HepG2 (cell line): ENCODE data around the gene USB1. TPM values are rescaled to one million over a fixed set of nuclear protein-coding genes. Genes with fewer than 3 reads are reported as not detected.
A peak's percentile ranks its signal among the peaks of the same experiment; 100 is the strongest.

Source experiments
- CENPT ChIP-seq: sonication (generic); formaldehyde crosslinking; IDR thresholded peaks from 2 replicates; pipeline ENCODE4 v1.8.0; 2022; ENCODE audit warnings: low read depth, mild to moderate bottlenecking, moderate library complexity, missing genetic modification reagents
- DMAP1 ChIP-seq: IDR thresholded peaks from 2 replicates; pipeline ENCODE4 v1.6.1; 2016
- KAT2B ChIP-seq: fragments of 150-350 bp; IDR thresholded peaks from 2 replicates; pipeline ENCODE4 v1.6.1; 2014; ENCODE audit warnings: low read depth, low read length, borderline replicate concordance
- MED13 ChIP-seq: sonication (generic); formaldehyde crosslinking; IDR thresholded peaks from 2 replicates; pipeline ENCODE4 v1.5.0; 2020; ENCODE audit warnings: missing genetic modification reagents
- SOX5 ChIP-seq: IDR thresholded peaks from 2 replicates; pipeline ENCODE4 v1.6.1; 2016; ENCODE audit warnings: borderline replicate concordance
- TAF15 ChIP-seq: fragments of 200-400 bp; formaldehyde crosslinking; IDR thresholded peaks from one replicate; pipeline ENCODE4 v1.6.1; 2018; ENCODE audit warnings: mild to moderate bottlenecking, low read depth, low read length; ENCODE audit not compliant: poor library complexity, severe bottlenecking
- U2AF1 ChIP-seq: fragments of 200-400 bp; formaldehyde crosslinking; optimal IDR thresholded peaks from 2 replicates; pipeline ENCODE3; 2017; ENCODE audit warnings: mild to moderate bottlenecking, low read depth, low read length
- YEATS4 ChIP-seq: sonication (generic); formaldehyde crosslinking; IDR thresholded peaks from 2 replicates; pipeline ENCODE4 v1.4.0; 2020; ENCODE audit warnings: missing genetic modification reagents, borderline replicate concordance
- polyA plus RNA-seq, 8 experiments: library from polyadenylated mRNA; depleted of rRNA in 3 of 8; stranded (reverse) in 7 of 8; unstranded in 1 of 8; fragments of >200 nt; fragmentation: Illumina TruSeq in 4 of 8; extraction: Trizol in 4 of 8; gene quantifications; 2 replicates each; pipeline versions ENCODE4 v1.2.1 to v1.2.3, GENCODE V29; 2011 to 2016; ENCODE audit warnings: low read depth in 4 of 8, missing spikeins in 1 of 8, mixed read lengths in 1 of 8; ENCODE audit not compliant: insufficient read depth in 1 of 8
- total RNA-seq, 5 experiments: library from RNA; depleted of rRNA; stranded (reverse); fragments of >200 nt; fragmentation: Illumina TruSeq; extraction: Trizol; gene quantifications; 2 replicates each; pipeline ENCODE4 v1.2.3, GENCODE V29; 2016; ENCODE audit warnings: low read depth in 1 of 5
- TF ChIP-seq, protein P1 (sequence below): sonication (generic); formaldehyde crosslinking; IDR thresholded peaks from 2 replicates; pipeline ENCODE4 v1.4.0; 2020; ENCODE audit warnings: missing genetic modification reagents
- TF ChIP-seq, protein P2 (sequence below): sonication (generic); formaldehyde crosslinking; IDR thresholded peaks from 2 replicates; pipeline ENCODE4 v1.9.0; 2021; ENCODE audit warnings: missing genetic modification reagents, mild to moderate bottlenecking, borderline replicate concordance
- TF ChIP-seq, protein P3 (sequence below): sonication (generic); formaldehyde crosslinking; IDR thresholded peaks from 2 replicates; pipeline ENCODE4 v1.8.1; 2023; ENCODE audit warnings: mild to moderate bottlenecking, inconsistent platforms, moderate library complexity, missing genetic modification reagents, borderline replicate concordance
- TF ChIP-seq, protein P4 (sequence below), 2 experiments: IDR thresholded peaks; 2 replicates each; pipeline ENCODE4 v1.6.1; 2011 to 2012; ENCODE audit warnings: low read length in 2 of 2, borderline replicate concordance in 1 of 2, low read depth in 1 of 2, mild to moderate bottlenecking in 1 of 2, moderate library complexity in 1 of 2
- TF ChIP-seq, protein P5 (sequence below): sonication (generic); formaldehyde crosslinking; IDR thresholded peaks from 2 replicates; pipeline ENCODE4 v1.5.0; 2020; ENCODE audit warnings: missing genetic modification reagents, mild to moderate bottlenecking, borderline replicate concordance
- TF ChIP-seq, protein P6 (sequence below): IDR thresholded peaks from 2 replicates; pipeline ENCODE4 v1.4.0; 2020; ENCODE audit warnings: mild to moderate bottlenecking, missing genetic modification reagents

The USB1 gene
- total and polyA plus RNA-seq, 2 of the 13 experiments (the other 11 are each of a cell fraction or from before 2014, with no cell fraction given) = 16.7 to 65.4 TPM

DNA sequence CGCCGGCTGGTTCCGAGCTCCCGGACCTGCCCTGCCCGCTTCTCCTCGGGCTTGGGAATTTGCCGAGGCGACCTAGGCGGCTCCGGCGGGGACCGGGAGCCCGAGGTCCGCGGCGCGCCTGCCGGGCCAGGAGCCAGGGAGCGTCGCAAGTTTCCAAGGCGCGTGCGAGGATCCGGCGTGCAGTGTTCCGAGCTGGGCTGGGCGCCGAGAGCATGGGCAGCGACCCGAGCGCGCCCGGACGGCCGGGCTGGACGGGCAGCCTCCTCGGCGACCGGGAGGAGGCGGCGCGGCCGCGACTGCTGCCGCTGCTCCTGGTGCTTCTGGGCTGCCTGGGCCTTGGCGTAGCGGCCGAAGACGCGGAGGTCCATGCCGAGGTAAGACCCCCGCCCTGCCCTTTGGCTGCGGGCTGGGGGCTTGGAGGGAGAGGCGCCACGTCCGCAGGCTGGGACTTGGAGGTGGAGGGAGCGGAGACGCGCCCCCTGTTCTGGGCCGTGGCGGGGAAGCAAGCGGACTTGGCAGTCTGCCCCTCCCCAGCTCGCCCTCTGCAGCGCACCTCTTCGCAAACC is 25.0 kb downstream of the USB1 start (continued):
- TF ChIP-seq, protein P1, sequence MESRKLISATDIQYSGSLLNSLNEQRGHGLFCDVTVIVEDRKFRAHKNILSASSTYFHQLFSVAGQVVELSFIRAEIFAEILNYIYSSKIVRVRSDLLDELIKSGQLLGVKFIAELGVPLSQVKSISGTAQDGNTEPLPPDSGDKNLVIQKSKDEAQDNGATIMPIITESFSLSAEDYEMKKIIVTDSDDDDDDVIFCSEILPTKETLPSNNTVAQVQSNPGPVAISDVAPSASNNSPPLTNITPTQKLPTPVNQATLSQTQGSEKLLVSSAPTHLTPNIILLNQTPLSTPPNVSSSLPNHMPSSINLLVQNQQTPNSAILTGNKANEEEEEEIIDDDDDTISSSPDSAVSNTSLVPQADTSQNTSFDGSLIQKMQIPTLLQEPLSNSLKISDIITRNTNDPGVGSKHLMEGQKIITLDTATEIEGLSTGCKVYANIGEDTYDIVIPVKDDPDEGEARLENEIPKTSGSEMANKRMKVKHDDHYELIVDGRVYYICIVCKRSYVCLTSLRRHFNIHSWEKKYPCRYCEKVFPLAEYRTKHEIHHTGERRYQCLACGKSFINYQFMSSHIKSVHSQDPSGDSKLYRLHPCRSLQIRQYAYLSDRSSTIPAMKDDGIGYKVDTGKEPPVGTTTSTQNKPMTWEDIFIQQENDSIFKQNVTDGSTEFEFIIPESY (CRISPR knock-in tag) = no peak
- TF ChIP-seq, protein P2, sequence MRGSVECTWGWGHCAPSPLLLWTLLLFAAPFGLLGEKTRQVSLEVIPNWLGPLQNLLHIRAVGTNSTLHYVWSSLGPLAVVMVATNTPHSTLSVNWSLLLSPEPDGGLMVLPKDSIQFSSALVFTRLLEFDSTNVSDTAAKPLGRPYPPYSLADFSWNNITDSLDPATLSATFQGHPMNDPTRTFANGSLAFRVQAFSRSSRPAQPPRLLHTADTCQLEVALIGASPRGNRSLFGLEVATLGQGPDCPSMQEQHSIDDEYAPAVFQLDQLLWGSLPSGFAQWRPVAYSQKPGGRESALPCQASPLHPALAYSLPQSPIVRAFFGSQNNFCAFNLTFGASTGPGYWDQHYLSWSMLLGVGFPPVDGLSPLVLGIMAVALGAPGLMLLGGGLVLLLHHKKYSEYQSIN (CRISPR knock-in tag) = no peak
- TF ChIP-seq KAT2B = peak; percentile 5; the same call in 1 of the 2 replicates
- TF ChIP-seq, protein P3, sequence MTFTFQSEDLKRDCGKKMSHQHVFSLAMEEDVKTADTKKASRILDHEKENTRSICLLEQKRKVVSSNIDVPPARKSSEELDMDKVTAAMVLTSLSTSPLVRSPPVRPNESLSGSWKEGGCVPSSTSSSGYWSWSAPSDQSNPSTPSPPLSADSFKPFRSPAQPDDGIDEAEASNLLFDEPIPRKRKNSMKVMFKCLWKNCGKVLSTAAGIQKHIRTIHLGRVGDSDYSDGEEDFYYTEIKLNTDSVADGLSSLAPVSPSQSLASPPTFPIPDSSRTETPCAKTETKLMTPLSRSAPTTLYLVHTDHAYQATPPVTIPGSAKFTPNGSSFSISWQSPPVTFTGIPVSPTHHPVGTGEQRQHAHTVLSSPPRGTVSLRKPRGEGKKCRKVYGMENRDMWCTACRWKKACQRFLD (CRISPR knock-in tag) = no peak
- TF ChIP-seq TAF15 = peak; percentile 28
- TF ChIP-seq CENPT (CRISPR knock-in tag) = no peak; the same call in 1 of the 2 replicates
- TF ChIP-seq, protein P4, sequence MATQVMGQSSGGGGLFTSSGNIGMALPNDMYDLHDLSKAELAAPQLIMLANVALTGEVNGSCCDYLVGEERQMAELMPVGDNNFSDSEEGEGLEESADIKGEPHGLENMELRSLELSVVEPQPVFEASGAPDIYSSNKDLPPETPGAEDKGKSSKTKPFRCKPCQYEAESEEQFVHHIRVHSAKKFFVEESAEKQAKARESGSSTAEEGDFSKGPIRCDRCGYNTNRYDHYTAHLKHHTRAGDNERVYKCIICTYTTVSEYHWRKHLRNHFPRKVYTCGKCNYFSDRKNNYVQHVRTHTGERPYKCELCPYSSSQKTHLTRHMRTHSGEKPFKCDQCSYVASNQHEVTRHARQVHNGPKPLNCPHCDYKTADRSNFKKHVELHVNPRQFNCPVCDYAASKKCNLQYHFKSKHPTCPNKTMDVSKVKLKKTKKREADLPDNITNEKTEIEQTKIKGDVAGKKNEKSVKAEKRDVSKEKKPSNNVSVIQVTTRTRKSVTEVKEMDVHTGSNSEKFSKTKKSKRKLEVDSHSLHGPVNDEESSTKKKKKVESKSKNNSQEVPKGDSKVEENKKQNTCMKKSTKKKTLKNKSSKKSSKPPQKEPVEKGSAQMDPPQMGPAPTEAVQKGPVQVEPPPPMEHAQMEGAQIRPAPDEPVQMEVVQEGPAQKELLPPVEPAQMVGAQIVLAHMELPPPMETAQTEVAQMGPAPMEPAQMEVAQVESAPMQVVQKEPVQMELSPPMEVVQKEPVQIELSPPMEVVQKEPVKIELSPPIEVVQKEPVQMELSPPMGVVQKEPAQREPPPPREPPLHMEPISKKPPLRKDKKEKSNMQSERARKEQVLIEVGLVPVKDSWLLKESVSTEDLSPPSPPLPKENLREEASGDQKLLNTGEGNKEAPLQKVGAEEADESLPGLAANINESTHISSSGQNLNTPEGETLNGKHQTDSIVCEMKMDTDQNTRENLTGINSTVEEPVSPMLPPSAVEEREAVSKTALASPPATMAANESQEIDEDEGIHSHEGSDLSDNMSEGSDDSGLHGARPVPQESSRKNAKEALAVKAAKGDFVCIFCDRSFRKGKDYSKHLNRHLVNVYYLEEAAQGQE (IDR thresholded peaks at IDR 0.05; ENCODE audit: borderline replicate concordance in 1 of 2, low read depth in 1 of 2, low read length in 2 of 2) = no peak
- TF ChIP-seq, protein P5, sequence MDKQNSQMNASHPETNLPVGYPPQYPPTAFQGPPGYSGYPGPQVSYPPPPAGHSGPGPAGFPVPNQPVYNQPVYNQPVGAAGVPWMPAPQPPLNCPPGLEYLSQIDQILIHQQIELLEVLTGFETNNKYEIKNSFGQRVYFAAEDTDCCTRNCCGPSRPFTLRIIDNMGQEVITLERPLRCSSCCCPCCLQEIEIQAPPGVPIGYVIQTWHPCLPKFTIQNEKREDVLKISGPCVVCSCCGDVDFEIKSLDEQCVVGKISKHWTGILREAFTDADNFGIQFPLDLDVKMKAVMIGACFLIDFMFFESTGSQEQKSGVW (CRISPR knock-in tag) = no peak
- no peak; the same call in 1 of the 2 replicates for TF ChIP-seq DMAP1
- TF ChIP-seq U2AF1 = no peak
- TF ChIP-seq, protein P6, sequence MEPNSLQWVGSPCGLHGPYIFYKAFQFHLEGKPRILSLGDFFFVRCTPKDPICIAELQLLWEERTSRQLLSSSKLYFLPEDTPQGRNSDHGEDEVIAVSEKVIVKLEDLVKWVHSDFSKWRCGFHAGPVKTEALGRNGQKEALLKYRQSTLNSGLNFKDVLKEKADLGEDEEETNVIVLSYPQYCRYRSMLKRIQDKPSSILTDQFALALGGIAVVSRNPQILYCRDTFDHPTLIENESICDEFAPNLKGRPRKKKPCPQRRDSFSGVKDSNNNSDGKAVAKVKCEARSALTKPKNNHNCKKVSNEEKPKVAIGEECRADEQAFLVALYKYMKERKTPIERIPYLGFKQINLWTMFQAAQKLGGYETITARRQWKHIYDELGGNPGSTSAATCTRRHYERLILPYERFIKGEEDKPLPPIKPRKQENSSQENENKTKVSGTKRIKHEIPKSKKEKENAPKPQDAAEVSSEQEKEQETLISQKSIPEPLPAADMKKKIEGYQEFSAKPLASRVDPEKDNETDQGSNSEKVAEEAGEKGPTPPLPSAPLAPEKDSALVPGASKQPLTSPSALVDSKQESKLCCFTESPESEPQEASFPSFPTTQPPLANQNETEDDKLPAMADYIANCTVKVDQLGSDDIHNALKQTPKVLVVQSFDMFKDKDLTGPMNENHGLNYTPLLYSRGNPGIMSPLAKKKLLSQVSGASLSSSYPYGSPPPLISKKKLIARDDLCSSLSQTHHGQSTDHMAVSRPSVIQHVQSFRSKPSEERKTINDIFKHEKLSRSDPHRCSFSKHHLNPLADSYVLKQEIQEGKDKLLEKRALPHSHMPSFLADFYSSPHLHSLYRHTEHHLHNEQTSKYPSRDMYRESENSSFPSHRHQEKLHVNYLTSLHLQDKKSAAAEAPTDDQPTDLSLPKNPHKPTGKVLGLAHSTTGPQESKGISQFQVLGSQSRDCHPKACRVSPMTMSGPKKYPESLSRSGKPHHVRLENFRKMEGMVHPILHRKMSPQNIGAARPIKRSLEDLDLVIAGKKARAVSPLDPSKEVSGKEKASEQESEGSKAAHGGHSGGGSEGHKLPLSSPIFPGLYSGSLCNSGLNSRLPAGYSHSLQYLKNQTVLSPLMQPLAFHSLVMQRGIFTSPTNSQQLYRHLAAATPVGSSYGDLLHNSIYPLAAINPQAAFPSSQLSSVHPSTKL (CRISPR knock-in tag) = 0 out of 2 replicates have a peak, but pooled peaks have one; percentile 11
- TF ChIP-seq SOX5 (CRISPR knock-in tag) = no peak
- no peak for TF ChIP-seq MED13
- peak; percentile 7; the same call in 1 of the 2 replicates for TF ChIP-seq YEATS4 (CRISPR knock-in tag)
